Thyroid gland (tissue), 4 donors: ENCODE data around the gene NUAK2. TPM values are rescaled to one million over a fixed set of nuclear protein-coding genes. Genes with fewer than 3 reads are reported as not detected.

Source experiments
- DNase-seq, 2 donors: peaks; one replicate each; pipeline ENCODE4 v3.0.0-alpha.2; 2019
- H3K27ac ChIP-seq, 3 donors: fragments of 200-600 bp; sonication (generic); 1 replicate in 2 of 3; 2 replicates in 1 of 3; pipeline ENCODE4 v1.5.1; 2016 to 2019; ENCODE audit warnings: mild to moderate bottlenecking in 1 of 3, moderate library complexity in 1 of 3
- H3K27me3 ChIP-seq: fragments of 200-600 bp; sonication (generic); one replicate; pipeline ENCODE4 v1.5.1; 2019
- H3K36me3 ChIP-seq, 2 donors: fragments of 200-600 bp; sonication (generic); one replicate each; pipeline ENCODE4 v1.5.1; 2016 to 2019
- H3K4me1 ChIP-seq, 2 donors: fragments of 200-600 bp; sonication (generic); one replicate each; pipeline ENCODE4 v1.5.1; 2017 to 2019
- H3K4me3 ChIP-seq, 3 donors: fragments of 200-600 bp; sonication (generic); replicated peaks in 1 of 3; 1 replicate in 2 of 3; 2 replicates in 1 of 3; pipeline ENCODE4 v1.5.1; 2016; ENCODE audit warnings: mild to moderate bottlenecking in 1 of 3
- H3K9me3 ChIP-seq: fragments of 200-600 bp; sonication (generic); one replicate; pipeline ENCODE4 v1.5.1; 2017
- CTCF ChIP-seq, 6 experiments: fragments of 200-600 bp in 3 of 6; fragments of 450-650 bp in 3 of 6; sonication (generic) in 3 of 6; IDR thresholded peaks; one replicate each; pipeline ENCODE4 v1.5.1; 2016 to 2019; ENCODE audit warnings: antibody characterized with exemption in 6 of 6, mild to moderate bottlenecking in 2 of 6, inconsistent platforms in 1 of 6, moderate library complexity in 1 of 6
- POLR2A ChIP-seq, 2 donors: fragments of 450-650 bp; IDR thresholded peaks; one replicate each; pipeline ENCODE4 v1.6.1; 2017; ENCODE audit warnings: antibody characterized with exemption in 2 of 2, mild to moderate bottlenecking in 2 of 2, moderate library complexity in 1 of 2
- WGBS, 2 donors: methylation state at CpG; one replicate each; pipeline ENCODE4 v1.1.5; 2017; 5-methylcytosine and 5-hydroxymethylcytosine counted together
- intact Hi-C: fragments of 100-400 bp; cut with DNase I; formaldehyde crosslinking; loops from one replicate; pipeline ENCODE4 v1.15.1; 2023
- total RNA-seq, 4 donors: library from RNA; depleted of rRNA; stranded (reverse); fragments of >200 nt; gene quantifications; one replicate each; pipeline ENCODE4 v1.2.3, GENCODE V29; 2016

The NUAK2 gene
- total RNA-seq, 4 donors from 2014 or later, result 16.8 to 41.0 (median 26.8) TPM

- intact Hi-C loops, result no loop called here
- no peak for TF ChIP-seq POLR2A (IDR thresholded peaks at IDR 0.05)
- TF ChIP-seq CTCF (IDR thresholded peaks at IDR 0.05), result no peak
Observed at GRCh38 chr1:205270271-205270670, 51.3 kb downstream of the NUAK2 start.

GRCh38 chr1:205269711-205270110 lies 51.8 kb downstream of the NUAK2 start:
- WGBS, 2 donors, result 94 to 96% methylated on average over 7 of the region's 8 CpGs
- no peak for DNase-seq
- H3K9me3 ChIP-seq, result no peaks in the 10 kb centered on the region
- peaks cover 11 to 19% of the 10 kb centered on the region in 2 donors for H3K4me1 ChIP-seq
- intact Hi-C loops, result no loop called here
- H3K27ac ChIP-seq, result no peak overlapping the region
- TF ChIP-seq CTCF (IDR thresholded peaks at IDR 0.05) (no peak), POLR2A (IDR thresholded peaks at IDR 0.05) (no peak)
- H3K4me3 ChIP-seq, result no peak overlapping the region
- H3K36me3 ChIP-seq, result no peaks in the 10 kb centered on the region
- no peaks in the 10 kb centered on the region for H3K27me3 ChIP-seq

More at GRCh38 chr1:205270271-205270670, 51.3 kb downstream of the NUAK2 start:
- DNase-seq, result no peak
- WGBS, 2 donors, result 85 to 88% methylated on average over 7 of the region's 7 CpGs
- H3K36me3 ChIP-seq, result no peaks in the 10 kb centered on the region
- H3K4me1 ChIP-seq, result peaks cover 17 to 24% of the 10 kb centered on the region in 2 donors
- H3K27ac ChIP-seq, result no peak overlapping the region
- H3K9me3 ChIP-seq, result no peaks in the 10 kb centered on the region
- no peaks in the 10 kb centered on the region for H3K27me3 ChIP-seq
- no peak overlapping the region for H3K4me3 ChIP-seq

GRCh38 chr1:205268846-205269680 lies 52.5 kb downstream of the NUAK2 start:
- intact Hi-C loops, result no loop called here
- no peak for TF ChIP-seq POLR2A (IDR thresholded peaks at IDR 0.05)
- no peak for TF ChIP-seq CTCF (IDR thresholded peaks at IDR 0.05)
- DNase-seq, result no peak
- Histone ChIP-seq H3K9me3 (no peaks in the 10 kb centered on the region), H3K27ac (no peak overlapping the region), H3K36me3 (no peaks in the 10 kb centered on the region), H3K4me3 (no peak overlapping the region), H3K4me1 (peaks cover 6 to 12% of the 10 kb centered on the region in 2 donors), H3K27me3 (no peaks in the 10 kb centered on the region)
- 94 to 97% methylated on average over 36 to 39 of the region's 48 CpGs for whole genome bisulfite sequencing, 2 donors

DNA sequence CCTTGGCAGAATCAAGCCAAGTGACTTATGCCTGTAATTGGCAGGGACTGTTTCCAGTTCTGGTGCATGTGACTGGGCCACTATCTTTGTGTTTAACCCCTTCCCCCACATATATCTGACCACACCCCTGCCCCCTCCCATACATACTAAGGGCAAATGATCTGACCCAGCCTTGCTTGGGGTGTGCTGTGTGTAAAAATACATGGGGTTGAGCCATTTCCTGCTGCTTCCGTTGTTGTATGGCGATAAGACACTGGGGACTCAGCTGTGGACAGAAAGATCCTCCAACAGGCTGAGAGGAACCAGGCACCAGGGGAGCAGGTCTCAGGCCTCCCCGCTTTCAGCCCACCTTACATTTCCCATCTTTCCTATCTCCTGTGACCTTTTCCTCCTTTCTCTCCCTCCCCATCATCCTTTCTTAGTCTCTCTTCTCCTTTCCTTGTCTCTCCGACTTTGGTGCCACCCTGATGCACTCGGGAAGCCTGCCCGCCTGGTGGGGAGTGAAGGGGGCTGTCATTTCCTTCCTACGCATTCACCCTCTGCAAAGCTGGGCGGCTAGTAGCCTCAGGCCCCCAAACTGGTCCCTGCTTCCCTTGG lies 54.1 kb downstream of the NUAK2 start:
- peaks cover 0 to 4% of the 10 kb centered on the region in 2 donors for H3K4me1 ChIP-seq
- H3K27me3 ChIP-seq, result no peaks in the 10 kb centered on the region
- no peaks in the 10 kb centered on the region for H3K36me3 ChIP-seq
- intact Hi-C loops, result no loop called here
- TF ChIP-seq POLR2A (IDR thresholded peaks at IDR 0.05), result no peak
- TF ChIP-seq CTCF (IDR thresholded peaks at IDR 0.05), result no peak
- WGBS, 2 donors, result 75 to 80% methylated on average over 8 of the region's 8 CpGs
- DNase-seq, result no peak
- H3K4me3 ChIP-seq, result no peak overlapping the region
- no peaks in the 10 kb centered on the region for H3K9me3 ChIP-seq
- H3K27ac ChIP-seq, result no peak overlapping the region
